ENCODE measurements around the gene NEBL. TPM values are rescaled to one million over a fixed set of nuclear protein-coding genes. Genes with fewer than 3 reads are reported as not detected.

Gene NEBL
- total RNA-seq, 1 experiment from 2014 or later: 32.3 TPM

DNA sequence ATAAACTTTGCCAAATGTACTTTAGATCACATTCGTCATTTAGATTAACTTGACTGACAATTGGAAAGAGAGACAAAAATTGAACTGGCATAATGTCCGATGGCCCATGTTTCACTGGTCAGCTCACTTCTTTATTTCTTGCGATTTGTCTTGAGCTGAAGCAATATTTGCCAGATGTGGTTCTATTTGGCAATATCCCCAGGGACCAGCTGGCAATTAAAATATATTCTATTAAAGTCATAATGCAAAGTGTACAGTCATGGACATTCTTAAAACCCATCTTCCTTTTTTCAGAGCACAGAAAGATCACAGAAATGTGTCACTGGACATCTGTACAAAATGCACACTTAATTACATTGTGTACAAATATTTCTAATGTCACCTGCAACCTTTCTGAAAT is 26.3 kb downstream of the NEBL start:
- H3K27me3 ChIP-seq (ENCODE audit: control insufficient read depth, insufficient read depth, low read length): no peaks in the 10 kb centered on the region
- no peaks in the 10 kb centered on the region for H3K4me1 ChIP-seq (ENCODE audit: control insufficient read depth, insufficient read depth, low read length)
- H3K9me3 ChIP-seq (ENCODE audit: control insufficient read depth, insufficient read depth, low read depth, low read length): no peaks in the 10 kb centered on the region
- in situ Hi-C loops (cut with HindIII; ENCODE audit: low pct_unique_long_range_greater_than_20kb, low sequenced_read_pairs): no loop called here
- BruUV-seq (replicated peaks): no TSS peak
- CTCF ChIA-PET: no interaction called here
- H3K36me3 ChIP-seq (ENCODE audit: control insufficient read depth, insufficient read depth, low read length): no peaks in the 10 kb centered on the region
- H3K4me3 ChIP-seq (ENCODE audit: low read depth in 2 of 2, low read length in 2 of 2): no peak overlapping the region
- intact Hi-C loops (cut with micrococcal nuclease; ENCODE audit: unreplicated experiment): no loop called here
- POLR2A ChIA-PET: no interaction called here
- ATAC-seq (no peak), DNase-seq (ENCODE audit: low read depth, low spot score) (no peak)
- TF ChIP-seq SIN3A (IDR thresholded peaks at IDR 0.05; ENCODE audit: borderline replicate concordance, insufficient read depth, low read depth, low read length) (no peak), POLR2AphosphoS5 (IDR thresholded peaks at IDR 0.05; ENCODE audit: low read depth, low read length) (no peak), REST (IDR thresholded peaks at IDR 0.05; ENCODE audit: insufficient read depth in 1 of 2, low read depth in 2 of 2, low read length in 1 of 2) (no peak), TCF7L2 (IDR thresholded peaks at IDR 0.05; ENCODE audit: low read depth, low read length) (no peak)
- TF ChIP-seq, protein P1, sequence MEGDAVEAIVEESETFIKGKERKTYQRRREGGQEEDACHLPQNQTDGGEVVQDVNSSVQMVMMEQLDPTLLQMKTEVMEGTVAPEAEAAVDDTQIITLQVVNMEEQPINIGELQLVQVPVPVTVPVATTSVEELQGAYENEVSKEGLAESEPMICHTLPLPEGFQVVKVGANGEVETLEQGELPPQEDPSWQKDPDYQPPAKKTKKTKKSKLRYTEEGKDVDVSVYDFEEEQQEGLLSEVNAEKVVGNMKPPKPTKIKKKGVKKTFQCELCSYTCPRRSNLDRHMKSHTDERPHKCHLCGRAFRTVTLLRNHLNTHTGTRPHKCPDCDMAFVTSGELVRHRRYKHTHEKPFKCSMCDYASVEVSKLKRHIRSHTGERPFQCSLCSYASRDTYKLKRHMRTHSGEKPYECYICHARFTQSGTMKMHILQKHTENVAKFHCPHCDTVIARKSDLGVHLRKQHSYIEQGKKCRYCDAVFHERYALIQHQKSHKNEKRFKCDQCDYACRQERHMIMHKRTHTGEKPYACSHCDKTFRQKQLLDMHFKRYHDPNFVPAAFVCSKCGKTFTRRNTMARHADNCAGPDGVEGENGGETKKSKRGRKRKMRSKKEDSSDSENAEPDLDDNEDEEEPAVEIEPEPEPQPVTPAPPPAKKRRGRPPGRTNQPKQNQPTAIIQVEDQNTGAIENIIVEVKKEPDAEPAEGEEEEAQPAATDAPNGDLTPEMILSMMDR (IDR thresholded peaks at IDR 0.05): no peak
- H3K27ac ChIP-seq (ENCODE audit: low read length): no peak overlapping the region

- no peak for DNase-seq (ENCODE audit: low read depth, low spot score)
Measured at GRCh38 chr10:20863008-20863407, 34.1 kb downstream of the NEBL start.

More at GRCh38 chr10:20863008-20863407, 34.1 kb downstream of the NEBL start:
- Histone ChIP-seq H3K27ac (ENCODE audit: low read length) (no peak overlapping the region), H3K4me1 (ENCODE audit: control insufficient read depth, insufficient read depth, low read length) (no peaks in the 10 kb centered on the region), H3K36me3 (ENCODE audit: control insufficient read depth, insufficient read depth, low read length) (no peaks in the 10 kb centered on the region), H3K9me3 (ENCODE audit: control insufficient read depth, insufficient read depth, low read depth, low read length) (no peaks in the 10 kb centered on the region), H3K4me3 (ENCODE audit: low read depth in 2 of 2, low read length in 2 of 2) (no peak overlapping the region), H3K27me3 (ENCODE audit: control insufficient read depth, insufficient read depth, low read length) (no peaks in the 10 kb centered on the region)
- in situ Hi-C loops (cut with HindIII; ENCODE audit: low pct_unique_long_range_greater_than_20kb, low sequenced_read_pairs) (no loop called here), intact Hi-C loops (cut with micrococcal nuclease; ENCODE audit: unreplicated experiment) (no loop called here)
- CTCF ChIA-PET: interaction anchor here (0.6 kb wide), 1 partner anchor 861 kb away, joined by 3 read pairs; no protein-coding TSS in a partner anchor
- TF ChIP-seq, protein P1 (IDR thresholded peaks at IDR 0.05): no peak
- no peak for TF ChIP-seq SIN3A (IDR thresholded peaks at IDR 0.05; ENCODE audit: borderline replicate concordance, insufficient read depth, low read depth, low read length)
- no peak for TF ChIP-seq TCF7L2 (IDR thresholded peaks at IDR 0.05; ENCODE audit: low read depth, low read length)
- no peak for TF ChIP-seq REST (IDR thresholded peaks at IDR 0.05; ENCODE audit: insufficient read depth in 1 of 2, low read depth in 2 of 2, low read length in 1 of 2)
- BruUV-seq (replicated peaks): no TSS peak
- no peak for ATAC-seq
- POLR2A ChIA-PET: no interaction called here

All from Panc1 (cell line).